Liver (tissue), 3 donors: ENCODE results near the gene MSH5.

Experiments
- CTCF ChIP-seq: fragments of 150-350 bp; IDR thresholded peaks from 2 replicates; pipeline ENCODE4 v1.5.1; 2017; ENCODE audit warnings: improper control_type of control experiment, low read depth, low read length; ENCODE audit not compliant: missing input control
- FOXA1 ChIP-seq: IDR thresholded peaks from 2 replicates; pipeline ENCODE4 v1.6.1; 2016; ENCODE audit warnings: antibody characterized with exemption
- GABPA ChIP-seq, 2 donors: IDR thresholded peaks in 1 of 2; conservative IDR thresholded peaks in 1 of 2; 2 replicates each; pipeline ENCODE4 v1.6.1; 2016; ENCODE audit warnings: antibody characterized with exemption in 2 of 2, mild to moderate bottlenecking in 1 of 2, moderate library complexity in 1 of 2
- HNF4A ChIP-seq, 2 donors: conservative IDR thresholded peaks; 2 replicates each; pipeline ENCODE4 v1.6.1; 2016; ENCODE audit warnings: antibody characterized with exemption in 2 of 2, mild to moderate bottlenecking in 2 of 2
- JUND ChIP-seq, 2 donors: IDR thresholded peaks; 2 replicates each; pipeline ENCODE4 v1.6.1; 2016; ENCODE audit warnings: antibody characterized with exemption in 2 of 2
- MAX ChIP-seq: IDR thresholded peaks from 2 replicates; pipeline ENCODE4 v1.6.1; 2016; ENCODE audit warnings: antibody characterized with exemption
- RAD21 ChIP-seq, 2 donors: IDR thresholded peaks; 2 replicates each; pipeline ENCODE4 v1.6.1; 2016; ENCODE audit warnings: antibody characterized with exemption in 2 of 2, mild to moderate bottlenecking in 2 of 2
- REST ChIP-seq: IDR thresholded peaks from 2 replicates; pipeline ENCODE4 v1.6.1; 2016; ENCODE audit warnings: antibody characterized with exemption, mild to moderate bottlenecking
- RXRA ChIP-seq, 2 donors: IDR thresholded peaks; 2 replicates each; pipeline ENCODE4 v1.6.1; 2017 to 2018; ENCODE audit warnings: antibody characterized with exemption in 2 of 2, mild to moderate bottlenecking in 1 of 2
- SP1 ChIP-seq: IDR thresholded peaks from 2 replicates; pipeline ENCODE4 v1.6.1; 2018; ENCODE audit warnings: antibody characterized with exemption, mild to moderate bottlenecking
- TAF1 ChIP-seq: conservative IDR thresholded peaks from 2 replicates; pipeline ENCODE4 v1.6.1; 2016; ENCODE audit warnings: antibody characterized with exemption, mild to moderate bottlenecking
- YY1 ChIP-seq: IDR thresholded peaks from 2 replicates; pipeline ENCODE4 v1.6.1; 2016; ENCODE audit warnings: antibody characterized with exemption, mild to moderate bottlenecking
- donor health status: healthy.
- donor health status: healthy.

GRCh38 chr6:31765559-31765909 is 25.7 kb downstream of the MSH5 start:
- no peak for TF ChIP-seq CTCF
- TF ChIP-seq RAD21 (IDR thresholded peaks at IDR 0.05), result no peak
- no peak for TF ChIP-seq TAF1
- TF ChIP-seq RXRA (IDR thresholded peaks at IDR 0.05), result no peak
- no peak for TF ChIP-seq SP1
- TF ChIP-seq FOXA1, result no peak
- no peak for TF ChIP-seq REST
- no peak for TF ChIP-seq JUND (IDR thresholded peaks at IDR 0.05)
- no peak for TF ChIP-seq YY1
- TF ChIP-seq GABPA (IDR thresholded peaks at IDR 0.05 in 1 of 2, conservative IDR thresholded peaks at IDR 0.05 in 1 of 2), result no peak
- no peak for TF ChIP-seq HNF4A (conservative IDR thresholded peaks at IDR 0.05)
- no peak for TF ChIP-seq MAX
